Peyer's patch (tissue), 4 donors: ENCODE measurements around the gene JAZF1. TPM values are rescaled to one million over a fixed set of nuclear protein-coding genes. Genes with fewer than 3 reads are reported as not detected.

ENCODE experiments used
- DNase-seq, 3 donors: peaks; one replicate each; pipeline ENCODE4 v3.0.0-alpha.2; 2017 to 2019
- H3K27ac ChIP-seq, 4 donors: fragments of 200-600 bp; sonication (generic); one replicate each; pipeline ENCODE4 v1.5.1; 2016 to 2019
- H3K27me3 ChIP-seq, 2 donors: fragments of 200-600 bp; sonication (generic); one replicate each; pipeline ENCODE4 v1.5.1; 2019
- H3K36me3 ChIP-seq, 3 donors: fragments of 200-600 bp; sonication (generic); one replicate each; pipeline ENCODE4 v1.5.1; 2016 to 2019
- H3K4me1 ChIP-seq, 4 donors: fragments of 200-600 bp; sonication (generic); one replicate each; pipeline ENCODE4 v1.5.1; 2016 to 2019
- H3K4me3 ChIP-seq, 4 donors: fragments of 200-600 bp; sonication (generic); 1 replicate in 3 of 4; 2 replicates in 1 of 4; pipeline ENCODE4 v1.5.1; 2016 to 2019; ENCODE audit warnings: mild to moderate bottlenecking in 1 of 4
- H3K9me3 ChIP-seq, 4 donors: fragments of 200-600 bp; sonication (generic); one replicate each; pipeline ENCODE4 v1.5.1; 2016 to 2019; ENCODE audit warnings: mild to moderate bottlenecking in 1 of 4
- CTCF ChIP-seq, 6 experiments: fragments of 450-650 bp in 4 of 6; fragments of 200-600 bp in 2 of 6; sonication (generic) in 1 of 6; IDR thresholded peaks; one replicate each; pipeline ENCODE4 v1.5.1; 2017 to 2019; ENCODE audit warnings: antibody characterized with exemption in 6 of 6, mild to moderate bottlenecking in 3 of 6, moderate library complexity in 1 of 6
- POLR2A ChIP-seq, 2 donors: fragments of 450-650 bp; IDR thresholded peaks; one replicate each; pipeline ENCODE4 v1.5.1; 2017; ENCODE audit warnings: antibody characterized with exemption in 2 of 2, mild to moderate bottlenecking in 2 of 2, moderate library complexity in 2 of 2
- total RNA-seq, 4 donors: library from RNA; depleted of rRNA; stranded (reverse); fragments of >200 nt; gene quantifications; one replicate each; pipeline ENCODE4 v1.1.0, GENCODE V29; 2016

The JAZF1 gene
- total RNA-seq, 4 donors from 2014 or later, result 1.9 to 15.7 (median 2.6) TPM

- Histone ChIP-seq H3K27ac (no peak overlapping the region), H3K4me3 (no peak overlapping the region), H3K27me3 (no peaks in the 10 kb centered on the region), H3K9me3 (no peaks in the 10 kb centered on the region), H3K4me1 (no peaks in the 10 kb centered on the region), H3K36me3 (no peaks in the 10 kb centered on the region)
- DNase-seq, result no peak
- no peak for TF ChIP-seq POLR2A (IDR thresholded peaks at IDR 0.05)
- no peak for TF ChIP-seq CTCF (IDR thresholded peaks at IDR 0.05)
These were observed 340.3 kb downstream of the JAZF1 start for GRCh38 chr7:27840313-27840712.

- Histone ChIP-seq H3K4me3 (no peak overlapping the region), H3K4me1 (no peaks in the 10 kb centered on the region), H3K27ac (no peak overlapping the region), H3K36me3 (no peaks in the 10 kb centered on the region), H3K27me3 (no peaks in the 10 kb centered on the region), H3K9me3 (no peaks in the 10 kb centered on the region)
- no peak for DNase-seq
- TF ChIP-seq POLR2A (IDR thresholded peaks at IDR 0.05) (no peak), CTCF (IDR thresholded peaks at IDR 0.05) (no peak)
These were observed 341.5 kb downstream of the JAZF1 start for GRCh38 chr7:27839099-27839498.

- H3K9me3 ChIP-seq, result no peaks in the 10 kb centered on the region
- no peaks in the 10 kb centered on the region for H3K27me3 ChIP-seq
- H3K4me1 ChIP-seq, result no peaks in the 10 kb centered on the region
- peaks cover 0 to 16% (median 0%) of the 10 kb centered on the region in 3 donors for H3K36me3 ChIP-seq
- TF ChIP-seq POLR2A (IDR thresholded peaks at IDR 0.05) (no peak), CTCF (IDR thresholded peaks at IDR 0.05) (no peak)
- DNase-seq, result no peak
- H3K4me3 ChIP-seq, result no peak overlapping the region
- no peak overlapping the region for H3K27ac ChIP-seq
These were observed 344.1 kb downstream of the JAZF1 start for GRCh38 chr7:27836536-27836935.

GRCh38 chr7:27835376-27835775 lies 345.2 kb downstream of the JAZF1 start:
- no peak for DNase-seq
- no peaks in the 10 kb centered on the region for H3K9me3 ChIP-seq
- TF ChIP-seq POLR2A (IDR thresholded peaks at IDR 0.05) (no peak), CTCF (IDR thresholded peaks at IDR 0.05) (no peak)

GRCh38 chr7:27834179-27834921 lies 346.2 kb downstream of the JAZF1 start:
- H3K27ac ChIP-seq, result no peak overlapping the region
- H3K36me3 ChIP-seq, result peaks cover 0 to 23% (median 0%) of the 10 kb centered on the region in 3 donors
- TF ChIP-seq CTCF (IDR thresholded peaks at IDR 0.05) (no peak), POLR2A (IDR thresholded peaks at IDR 0.05) (no peak)

More at GRCh38 chr7:27835376-27835775, 345.2 kb downstream of the JAZF1 start:
- peaks cover 0 to 19% (median 0%) of the 10 kb centered on the region in 3 donors for H3K36me3 ChIP-seq
- H3K4me3 ChIP-seq, result no peak overlapping the region
- H3K27ac ChIP-seq, result no peak overlapping the region
- H3K4me1 ChIP-seq, result no peaks in the 10 kb centered on the region
- no peaks in the 10 kb centered on the region for H3K27me3 ChIP-seq

More at GRCh38 chr7:27834179-27834921, 346.2 kb downstream of the JAZF1 start:
- no peak overlapping the region for H3K4me3 ChIP-seq
- DNase-seq, result no peak
- H3K9me3 ChIP-seq, result no peaks in the 10 kb centered on the region
- H3K4me1 ChIP-seq, result no peaks in the 10 kb centered on the region
- H3K27me3 ChIP-seq, result no peaks in the 10 kb centered on the region
